Measurements from ENCODE around the gene NRXN3. TPM values are rescaled to one million over a fixed set of nuclear protein-coding genes. Genes with fewer than 3 reads are reported as not detected.

NRXN3 gene
- total and polyA plus RNA-seq, 2 experiments from 2014 or later = 1.0 to 1.8 TPM

DNA sequence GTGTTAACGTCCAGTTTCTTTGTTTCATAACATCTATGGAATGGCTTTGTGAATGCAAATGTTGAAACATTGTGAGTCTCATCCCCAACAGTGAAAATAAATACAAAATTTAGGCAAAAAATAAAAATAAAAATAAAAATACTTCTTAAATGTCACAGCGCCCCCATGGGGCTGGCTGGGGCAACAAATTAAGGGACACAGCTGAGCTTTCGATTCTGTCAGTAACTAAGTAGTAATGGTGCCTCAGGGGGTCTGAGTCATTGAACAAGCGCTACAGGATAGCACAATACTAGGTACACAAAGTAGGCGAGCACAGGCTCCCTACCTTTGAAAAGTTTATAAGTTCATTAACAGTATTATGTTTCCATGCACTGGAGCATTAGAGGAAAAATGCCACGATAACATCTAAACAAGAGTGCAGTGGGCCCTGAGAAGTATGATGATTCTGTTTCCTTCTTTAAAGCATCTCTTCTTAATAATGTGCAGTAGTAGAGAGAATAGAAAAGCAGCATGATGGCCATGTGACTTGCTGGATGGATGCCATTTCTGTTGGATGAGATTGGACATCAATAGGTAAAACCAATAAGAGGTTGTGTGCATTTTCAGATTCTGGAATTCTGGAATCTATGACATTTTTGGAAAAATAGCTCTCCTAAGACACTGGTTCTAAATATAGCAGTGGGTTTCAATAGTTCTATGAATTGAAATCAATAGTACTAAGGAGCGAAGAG, 1374.0 kb downstream of the NRXN3 start:
- Histone ChIP-seq H3K36me3 (ENCODE audit: insufficient read depth) (no peaks in the 10 kb centered on the region), H3K79me2 (replicated peaks; ENCODE audit: insufficient read depth) (no peaks in the 10 kb centered on the region), H2AFZ (no peak overlapping the region), H3K4me3 (no peak overlapping the region), H3K27ac (ENCODE audit: low read depth) (no peak overlapping the region), H3K27me3 (ENCODE audit: insufficient read depth) (no peaks in the 10 kb centered on the region), H3F3A (replicated peaks; ENCODE audit: low read depth) (no peaks in the 10 kb centered on the region), H3K9me2 (ENCODE audit: insufficient read depth) (no peaks in the 10 kb centered on the region), H3K4me1 (ENCODE audit: insufficient read depth) (no peaks in the 10 kb centered on the region), H4K20me1 (replicated peaks; ENCODE audit: insufficient read depth) (no peaks in the 10 kb centered on the region), H3K4me2 (no peak overlapping the region)
- ATAC-seq (peak; percentile 91), DNase-seq (ENCODE audit: low spot score) (peak; percentile 82)
- Mint-ChIP-seq H3K4me1 (peaks cover 9% of the 10 kb centered on the region), H3K27me3 (ENCODE audit: insufficient read depth, low read depth, poor library complexity) (no peaks in the 10 kb centered on the region), H3K4me3 (no peak overlapping the region), H3K9me3 (no peaks in the 10 kb centered on the region), H3K27ac (no peak overlapping the region), H3K36me3 (ENCODE audit: low read depth) (no peaks in the 10 kb centered on the region)
- no peak for TF ChIP-seq NANOG (IDR thresholded peaks at IDR 0.05; ENCODE audit: borderline replicate concordance)
- TF ChIP-seq ZNF114 (CRISPR knock-in tag; IDR thresholded peaks at IDR 0.05) = no peak
- TF ChIP-seq, protein P1, sequence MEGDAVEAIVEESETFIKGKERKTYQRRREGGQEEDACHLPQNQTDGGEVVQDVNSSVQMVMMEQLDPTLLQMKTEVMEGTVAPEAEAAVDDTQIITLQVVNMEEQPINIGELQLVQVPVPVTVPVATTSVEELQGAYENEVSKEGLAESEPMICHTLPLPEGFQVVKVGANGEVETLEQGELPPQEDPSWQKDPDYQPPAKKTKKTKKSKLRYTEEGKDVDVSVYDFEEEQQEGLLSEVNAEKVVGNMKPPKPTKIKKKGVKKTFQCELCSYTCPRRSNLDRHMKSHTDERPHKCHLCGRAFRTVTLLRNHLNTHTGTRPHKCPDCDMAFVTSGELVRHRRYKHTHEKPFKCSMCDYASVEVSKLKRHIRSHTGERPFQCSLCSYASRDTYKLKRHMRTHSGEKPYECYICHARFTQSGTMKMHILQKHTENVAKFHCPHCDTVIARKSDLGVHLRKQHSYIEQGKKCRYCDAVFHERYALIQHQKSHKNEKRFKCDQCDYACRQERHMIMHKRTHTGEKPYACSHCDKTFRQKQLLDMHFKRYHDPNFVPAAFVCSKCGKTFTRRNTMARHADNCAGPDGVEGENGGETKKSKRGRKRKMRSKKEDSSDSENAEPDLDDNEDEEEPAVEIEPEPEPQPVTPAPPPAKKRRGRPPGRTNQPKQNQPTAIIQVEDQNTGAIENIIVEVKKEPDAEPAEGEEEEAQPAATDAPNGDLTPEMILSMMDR (conservative IDR thresholded peaks at IDR 0.05; ENCODE audit: low read depth in 2 of 2) = peak; percentile 66 to 79
- TF ChIP-seq ZNF331 (CRISPR knock-in tag; IDR thresholded peaks at IDR 0.05; ENCODE audit: low read depth) = no peak
- TF ChIP-seq, protein P2, sequence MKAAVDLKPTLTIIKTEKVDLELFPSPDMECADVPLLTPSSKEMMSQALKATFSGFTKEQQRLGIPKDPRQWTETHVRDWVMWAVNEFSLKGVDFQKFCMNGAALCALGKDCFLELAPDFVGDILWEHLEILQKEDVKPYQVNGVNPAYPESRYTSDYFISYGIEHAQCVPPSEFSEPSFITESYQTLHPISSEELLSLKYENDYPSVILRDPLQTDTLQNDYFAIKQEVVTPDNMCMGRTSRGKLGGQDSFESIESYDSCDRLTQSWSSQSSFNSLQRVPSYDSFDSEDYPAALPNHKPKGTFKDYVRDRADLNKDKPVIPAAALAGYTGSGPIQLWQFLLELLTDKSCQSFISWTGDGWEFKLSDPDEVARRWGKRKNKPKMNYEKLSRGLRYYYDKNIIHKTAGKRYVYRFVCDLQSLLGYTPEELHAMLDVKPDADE (IDR thresholded peaks at IDR 0.05) = no peak
- TF ChIP-seq STAT1 (IDR thresholded peaks at IDR 0.05; ENCODE audit: unreplicated experiment) = no peak
- no peak for TF ChIP-seq POLR2AphosphoS5 (IDR thresholded peaks at IDR 0.05; ENCODE audit: low read depth)
- no peak for TF ChIP-seq EZH2 (IDR thresholded peaks at IDR 0.05; ENCODE audit: low read depth, unreplicated experiment)

DNA sequence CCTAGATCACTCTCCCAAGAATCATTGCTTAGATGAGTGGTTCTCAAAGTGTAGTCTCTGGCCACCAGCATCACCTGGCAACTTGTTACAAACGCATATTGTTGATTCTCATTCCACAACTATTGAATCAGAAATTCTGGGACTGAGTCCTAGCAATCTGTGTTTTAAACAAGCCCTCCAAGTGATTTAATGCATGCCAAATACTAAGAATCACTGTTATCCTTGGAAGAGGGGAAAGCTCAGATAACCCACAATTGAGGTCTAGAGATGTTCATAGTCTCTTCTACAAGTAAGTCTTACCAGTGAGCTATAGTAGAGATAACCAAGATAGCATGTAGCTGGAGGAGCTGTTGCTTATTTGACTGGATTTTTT, 1374.5 kb downstream of the NRXN3 start:
- H3K27me3 Mint-ChIP-seq (ENCODE audit: insufficient read depth, low read depth, poor library complexity) = no peaks in the 10 kb centered on the region
- no peaks in the 10 kb centered on the region for H3K36me3 Mint-ChIP-seq (ENCODE audit: low read depth)
- Histone ChIP-seq H3K79me2 (replicated peaks; ENCODE audit: insufficient read depth) (no peaks in the 10 kb centered on the region), H3K9me2 (ENCODE audit: insufficient read depth) (no peaks in the 10 kb centered on the region), H3K27me3 (ENCODE audit: insufficient read depth) (no peaks in the 10 kb centered on the region), H3K36me3 (ENCODE audit: insufficient read depth) (no peaks in the 10 kb centered on the region), H4K20me1 (replicated peaks; ENCODE audit: insufficient read depth) (no peaks in the 10 kb centered on the region), H3K4me1 (ENCODE audit: insufficient read depth) (no peaks in the 10 kb centered on the region), H3K4me3 (no peak overlapping the region), H3F3A (replicated peaks; ENCODE audit: low read depth) (no peaks in the 10 kb centered on the region), H3K27ac (ENCODE audit: low read depth) (no peak overlapping the region), H2AFZ (no peak overlapping the region), H3K4me2 (no peak overlapping the region)
- H3K4me3 Mint-ChIP-seq = no peak overlapping the region
- H3K9me3 Mint-ChIP-seq = no peaks in the 10 kb centered on the region
- ATAC-seq (no peak), DNase-seq (ENCODE audit: low spot score) (no peak)
- H3K4me1 Mint-ChIP-seq = peaks cover 9% of the 10 kb centered on the region
- H3K27ac Mint-ChIP-seq = no peak overlapping the region
- TF ChIP-seq, protein P1 (conservative IDR thresholded peaks at IDR 0.05; ENCODE audit: low read depth in 2 of 2) = no peak
- TF ChIP-seq, protein P3, sequence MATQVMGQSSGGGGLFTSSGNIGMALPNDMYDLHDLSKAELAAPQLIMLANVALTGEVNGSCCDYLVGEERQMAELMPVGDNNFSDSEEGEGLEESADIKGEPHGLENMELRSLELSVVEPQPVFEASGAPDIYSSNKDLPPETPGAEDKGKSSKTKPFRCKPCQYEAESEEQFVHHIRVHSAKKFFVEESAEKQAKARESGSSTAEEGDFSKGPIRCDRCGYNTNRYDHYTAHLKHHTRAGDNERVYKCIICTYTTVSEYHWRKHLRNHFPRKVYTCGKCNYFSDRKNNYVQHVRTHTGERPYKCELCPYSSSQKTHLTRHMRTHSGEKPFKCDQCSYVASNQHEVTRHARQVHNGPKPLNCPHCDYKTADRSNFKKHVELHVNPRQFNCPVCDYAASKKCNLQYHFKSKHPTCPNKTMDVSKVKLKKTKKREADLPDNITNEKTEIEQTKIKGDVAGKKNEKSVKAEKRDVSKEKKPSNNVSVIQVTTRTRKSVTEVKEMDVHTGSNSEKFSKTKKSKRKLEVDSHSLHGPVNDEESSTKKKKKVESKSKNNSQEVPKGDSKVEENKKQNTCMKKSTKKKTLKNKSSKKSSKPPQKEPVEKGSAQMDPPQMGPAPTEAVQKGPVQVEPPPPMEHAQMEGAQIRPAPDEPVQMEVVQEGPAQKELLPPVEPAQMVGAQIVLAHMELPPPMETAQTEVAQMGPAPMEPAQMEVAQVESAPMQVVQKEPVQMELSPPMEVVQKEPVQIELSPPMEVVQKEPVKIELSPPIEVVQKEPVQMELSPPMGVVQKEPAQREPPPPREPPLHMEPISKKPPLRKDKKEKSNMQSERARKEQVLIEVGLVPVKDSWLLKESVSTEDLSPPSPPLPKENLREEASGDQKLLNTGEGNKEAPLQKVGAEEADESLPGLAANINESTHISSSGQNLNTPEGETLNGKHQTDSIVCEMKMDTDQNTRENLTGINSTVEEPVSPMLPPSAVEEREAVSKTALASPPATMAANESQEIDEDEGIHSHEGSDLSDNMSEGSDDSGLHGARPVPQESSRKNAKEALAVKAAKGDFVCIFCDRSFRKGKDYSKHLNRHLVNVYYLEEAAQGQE (IDR thresholded peaks at IDR 0.05; ENCODE audit: unreplicated experiment) = no peak
- no peak for TF ChIP-seq CREB1 (CRISPR knock-in tag; IDR thresholded peaks at IDR 0.05; ENCODE audit: low read depth)

Data from GM23338 (cell line).